Prostate gland (tissue), 2 donors: ENCODE results near the gene CNOT6L.

Experiments used
- POLR2A ChIP-seq: fragments of 450-650 bp; IDR thresholded peaks from one replicate; pipeline ENCODE4 v1.6.1; 2016; ENCODE audit warnings: antibody characterized with exemption, mild to moderate bottlenecking
- POLR2AphosphoS5 ChIP-seq: sonication (generic); formaldehyde crosslinking; IDR thresholded peaks from one replicate; pipeline ENCODE4 v1.6.1; 2017; ENCODE audit warnings: antibody characterized with exemption
- TF ChIP-seq, protein P1 (sequence below), 4 experiments: fragments of 200-600 bp in 2 of 4; fragments of 450-650 bp in 2 of 4; sonication (generic) in 2 of 4; IDR thresholded peaks; 1 replicate in 3 of 4; 2 replicates in 1 of 4; pipeline ENCODE4 v1.5.1; 2016 to 2019; ENCODE audit warnings: antibody characterized with exemption in 4 of 4, mild to moderate bottlenecking in 2 of 4, moderate library complexity in 2 of 4

DNA sequence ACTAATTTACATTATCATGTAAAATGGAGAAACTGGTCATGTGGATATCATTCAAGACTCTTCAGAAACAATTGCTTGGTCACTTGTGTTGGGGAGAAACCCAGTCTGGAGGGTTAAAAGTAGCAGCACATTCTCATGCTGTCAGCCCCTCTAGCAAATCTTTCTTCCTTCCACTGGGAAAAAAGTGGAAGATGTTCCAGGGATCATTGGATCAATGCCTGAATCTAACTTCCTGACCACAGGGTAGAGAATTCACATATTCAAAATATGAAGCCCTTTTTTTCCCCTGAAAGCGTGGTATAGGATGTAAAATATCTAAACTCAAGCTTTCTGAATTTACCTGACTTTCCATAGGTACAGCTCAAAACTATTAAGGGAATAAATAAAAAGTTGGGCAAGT, 115.5 kb downstream of the CNOT6L start:
- TF ChIP-seq, protein P1, sequence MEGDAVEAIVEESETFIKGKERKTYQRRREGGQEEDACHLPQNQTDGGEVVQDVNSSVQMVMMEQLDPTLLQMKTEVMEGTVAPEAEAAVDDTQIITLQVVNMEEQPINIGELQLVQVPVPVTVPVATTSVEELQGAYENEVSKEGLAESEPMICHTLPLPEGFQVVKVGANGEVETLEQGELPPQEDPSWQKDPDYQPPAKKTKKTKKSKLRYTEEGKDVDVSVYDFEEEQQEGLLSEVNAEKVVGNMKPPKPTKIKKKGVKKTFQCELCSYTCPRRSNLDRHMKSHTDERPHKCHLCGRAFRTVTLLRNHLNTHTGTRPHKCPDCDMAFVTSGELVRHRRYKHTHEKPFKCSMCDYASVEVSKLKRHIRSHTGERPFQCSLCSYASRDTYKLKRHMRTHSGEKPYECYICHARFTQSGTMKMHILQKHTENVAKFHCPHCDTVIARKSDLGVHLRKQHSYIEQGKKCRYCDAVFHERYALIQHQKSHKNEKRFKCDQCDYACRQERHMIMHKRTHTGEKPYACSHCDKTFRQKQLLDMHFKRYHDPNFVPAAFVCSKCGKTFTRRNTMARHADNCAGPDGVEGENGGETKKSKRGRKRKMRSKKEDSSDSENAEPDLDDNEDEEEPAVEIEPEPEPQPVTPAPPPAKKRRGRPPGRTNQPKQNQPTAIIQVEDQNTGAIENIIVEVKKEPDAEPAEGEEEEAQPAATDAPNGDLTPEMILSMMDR (IDR thresholded peaks at IDR 0.05): no peak
- no peak for TF ChIP-seq POLR2AphosphoS5
- no peak for TF ChIP-seq POLR2A
